ENCODE data around the gene EEF1AKMT4.

The EEF1AKMT4 gene

DNA sequence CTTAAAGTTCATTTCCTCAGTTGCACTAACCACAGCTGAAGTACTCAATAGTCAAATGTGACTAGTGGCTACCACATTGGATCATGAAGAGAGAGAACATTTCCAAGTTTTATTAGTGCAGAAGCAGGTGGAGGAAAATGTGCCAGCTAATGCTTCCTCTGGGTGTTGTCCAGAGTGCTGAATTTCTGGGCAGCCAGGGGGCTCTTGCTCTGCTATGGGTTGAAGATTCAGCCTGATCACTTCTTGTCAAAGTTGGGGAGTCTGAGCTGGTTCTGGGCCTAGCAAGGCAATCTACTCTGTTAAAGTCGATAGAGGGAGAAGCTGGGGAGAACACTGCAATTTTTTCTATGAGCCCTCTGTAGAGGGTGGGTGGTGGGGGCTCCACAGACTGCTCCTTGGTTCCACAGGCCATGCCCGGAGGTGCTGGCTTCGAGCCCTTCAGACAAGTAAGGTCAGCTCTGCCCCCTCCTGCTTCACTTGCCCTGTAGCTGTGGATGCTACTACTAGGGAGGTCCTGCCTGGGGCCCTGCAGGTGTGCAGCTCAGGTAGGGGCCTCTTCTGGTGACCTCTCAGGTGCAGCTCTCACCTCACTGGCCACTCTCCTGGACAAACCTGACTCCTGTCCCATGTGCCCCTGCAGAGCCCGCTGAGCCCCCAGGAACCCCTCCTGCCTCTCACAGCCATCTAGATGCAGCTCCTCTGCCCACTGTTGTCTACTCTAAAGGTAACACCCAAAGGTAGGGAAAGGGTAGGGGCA is 8.9 kb upstream of the EEF1AKMT4 start:
- DNase-seq (ENCODE audit: insufficient read length, low spot score), result no peak
- no peak for TF ChIP-seq POU2F2 (IDR thresholded peaks at IDR 0.05; ENCODE audit: low read depth, low read length)
- no peak for TF ChIP-seq SPI1 (IDR thresholded peaks at IDR 0.05; ENCODE audit: low read depth, low read length)
- TF ChIP-seq PAX5 (IDR thresholded peaks at IDR 0.05; ENCODE audit: insufficient read depth, low read length, severe bottlenecking), result no peak
- no peak for TF ChIP-seq POLR2A (IDR thresholded peaks at IDR 0.05; ENCODE audit: low read depth, low read length)
- no peak for TF ChIP-seq POLR2AphosphoS5 (IDR thresholded peaks at IDR 0.05; ENCODE audit: low read depth, low read length)
- TF ChIP-seq TAF1 (IDR thresholded peaks at IDR 0.05; ENCODE audit: low read depth, low read length), result no peak
- FAIRE-seq, result no peak

- no peak for DNase-seq (ENCODE audit: insufficient read length, low spot score)
- TF ChIP-seq TAF1 (IDR thresholded peaks at IDR 0.05; ENCODE audit: low read depth, low read length) (no peak), POLR2A (IDR thresholded peaks at IDR 0.05; ENCODE audit: low read depth, low read length) (no peak), PAX5 (IDR thresholded peaks at IDR 0.05; ENCODE audit: insufficient read depth, low read length, severe bottlenecking) (no peak), POLR2AphosphoS5 (IDR thresholded peaks at IDR 0.05; ENCODE audit: low read depth, low read length) (no peak), SPI1 (IDR thresholded peaks at IDR 0.05; ENCODE audit: low read depth, low read length) (no peak)
- FAIRE-seq, result no peak
Observed at GRCh38 chr3:184241141-184241446, 8.4 kb upstream of the EEF1AKMT4 start.

DNA sequence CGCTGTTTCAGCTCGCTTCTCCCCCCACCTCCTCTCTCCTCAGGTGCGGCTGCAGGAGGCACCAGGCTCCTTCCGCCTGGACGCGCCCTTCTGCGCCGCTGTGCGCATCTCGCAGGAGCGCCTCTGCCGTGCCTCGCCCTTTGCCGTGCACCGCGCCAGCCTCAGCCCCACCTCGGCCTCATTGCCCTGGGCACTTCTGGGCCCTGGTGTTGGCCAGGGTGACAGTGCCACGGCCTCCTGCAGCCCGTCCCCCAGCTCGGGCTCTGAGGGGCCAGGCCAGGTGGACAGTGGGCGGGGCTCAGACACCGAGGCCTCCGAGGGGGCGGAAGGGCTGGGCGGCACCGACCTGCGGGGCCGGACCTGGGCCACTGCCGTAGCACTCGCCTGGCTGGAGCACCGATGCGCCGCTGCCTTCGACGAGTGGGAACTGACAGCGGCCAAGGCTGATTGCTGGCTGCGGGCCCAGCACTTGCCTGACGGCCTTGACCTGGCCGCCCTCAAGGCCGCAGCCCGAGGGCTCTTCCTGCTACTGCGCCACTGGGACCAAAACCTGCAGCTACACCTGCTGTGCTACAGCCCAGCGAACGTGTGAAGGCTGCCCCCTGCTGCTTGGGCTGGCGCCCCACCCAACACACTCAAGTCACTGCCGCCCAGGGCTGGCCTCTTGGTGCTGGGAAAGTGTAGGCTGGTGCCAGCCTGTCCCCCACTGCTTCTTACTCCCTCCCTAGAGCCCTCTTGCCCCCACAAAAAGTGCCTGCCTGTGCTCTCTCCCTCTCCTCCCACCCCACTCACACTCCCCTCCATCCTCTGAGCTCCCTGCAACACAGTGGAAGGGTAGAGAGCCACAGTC is 7.8 kb upstream of the EEF1AKMT4 start:
- TF ChIP-seq PAX5 (IDR thresholded peaks at IDR 0.05; ENCODE audit: insufficient read depth, low read length, severe bottlenecking), result no peak
- no peak for TF ChIP-seq SPI1 (IDR thresholded peaks at IDR 0.05; ENCODE audit: low read depth, low read length)
- no peak for TF ChIP-seq TAF1 (IDR thresholded peaks at IDR 0.05; ENCODE audit: low read depth, low read length)
- TF ChIP-seq POU2F2 (IDR thresholded peaks at IDR 0.05; ENCODE audit: low read depth, low read length), result no peak
- TF ChIP-seq POLR2AphosphoS5 (IDR thresholded peaks at IDR 0.05; ENCODE audit: low read depth, low read length), result no peak
- no peak for TF ChIP-seq POLR2A (IDR thresholded peaks at IDR 0.05; ENCODE audit: low read depth, low read length)
- DNase-seq (ENCODE audit: insufficient read length, low spot score) (no peak), FAIRE-seq (no peak)

DNA sequence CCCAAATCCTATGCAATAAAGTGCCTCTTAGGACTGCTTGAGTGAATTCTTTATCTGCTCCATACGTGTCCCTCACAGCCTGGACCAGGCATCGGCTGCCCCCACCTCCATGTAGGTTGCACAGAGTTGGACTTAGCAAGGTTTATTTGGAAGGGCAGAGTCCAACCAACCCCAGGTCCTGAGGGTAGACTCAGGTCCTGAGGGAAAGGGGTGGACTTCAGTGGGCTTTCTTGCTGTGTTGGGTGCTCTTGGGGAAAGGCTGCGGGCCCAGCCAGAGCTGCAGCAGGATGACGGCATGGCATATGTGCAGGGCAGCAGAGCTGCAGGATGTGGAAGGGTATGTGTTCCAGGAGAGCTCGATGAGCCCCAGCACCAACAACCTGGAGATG is 7.2 kb upstream of the EEF1AKMT4 start:
- TF ChIP-seq POU2F2 (IDR thresholded peaks at IDR 0.05; ENCODE audit: low read depth, low read length), result no peak
- TF ChIP-seq PAX5 (IDR thresholded peaks at IDR 0.05; ENCODE audit: insufficient read depth, low read length, severe bottlenecking), result no peak
- TF ChIP-seq POLR2A (IDR thresholded peaks at IDR 0.05; ENCODE audit: low read depth, low read length), result no peak
- TF ChIP-seq TAF1 (IDR thresholded peaks at IDR 0.05; ENCODE audit: low read depth, low read length), result no peak
- TF ChIP-seq SPI1 (IDR thresholded peaks at IDR 0.05; ENCODE audit: low read depth, low read length), result no peak
- no peak for TF ChIP-seq POLR2AphosphoS5 (IDR thresholded peaks at IDR 0.05; ENCODE audit: low read depth, low read length)
- DNase-seq (ENCODE audit: insufficient read length, low spot score) (no peak), FAIRE-seq (no peak)

GRCh38 chr3:184248454-184249411 is 739 bp upstream of the EEF1AKMT4 start, which contains the start of gene ALG3:
ALG3 (minus strand) TSS chr3:184248962; CDS start chr3:184248940, 22 bp downstream.
- DNase-seq (ENCODE audit: insufficient read length, low spot score) (peak; percentile 85), FAIRE-seq (peak; percentile 80)
- TF ChIP-seq POLR2AphosphoS5 (IDR thresholded peaks at IDR 0.05; ENCODE audit: low read depth, low read length) (peak; percentile 83), POLR2A (IDR thresholded peaks at IDR 0.05; ENCODE audit: low read depth, low read length) (peak; percentile 94), SPI1 (IDR thresholded peaks at IDR 0.05; ENCODE audit: low read depth, low read length) (no peak), POU2F2 (IDR thresholded peaks at IDR 0.05; ENCODE audit: low read depth, low read length) (peak; percentile 83), PAX5 (IDR thresholded peaks at IDR 0.05; ENCODE audit: insufficient read depth, low read length, severe bottlenecking) (no peak), TAF1 (IDR thresholded peaks at IDR 0.05; ENCODE audit: low read depth, low read length) (peak; percentile 99)

DNA sequence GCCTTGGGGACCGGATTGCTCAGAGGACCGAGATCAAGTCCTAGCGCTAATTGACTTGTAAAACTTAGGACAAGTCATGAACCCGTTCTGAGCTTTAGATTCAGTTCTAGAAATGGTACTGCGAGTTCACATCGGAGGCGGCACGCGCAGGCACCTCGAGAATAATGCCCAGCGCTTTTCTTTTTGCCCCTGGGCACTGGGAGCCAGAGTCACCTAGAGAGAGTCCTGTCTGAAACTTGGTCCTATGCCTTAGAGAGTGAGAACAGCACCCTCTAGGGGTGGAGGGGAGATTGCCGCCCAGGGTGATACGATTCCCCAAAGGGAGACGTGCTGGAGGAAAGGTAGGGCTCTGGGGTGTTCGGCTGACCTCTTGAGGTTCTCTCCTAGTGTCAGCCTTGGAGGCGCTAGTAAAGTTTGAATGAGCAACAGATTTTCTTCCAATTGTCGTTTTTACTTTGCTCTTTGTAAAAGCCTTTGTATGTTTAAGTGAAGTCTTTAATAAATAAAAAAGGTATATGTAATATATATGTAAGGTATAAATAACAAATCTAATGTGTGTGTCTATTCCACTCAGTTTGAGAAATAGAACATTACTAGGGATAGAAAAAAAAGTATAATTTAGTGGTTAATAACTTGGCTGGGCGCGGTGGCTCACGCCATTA is 826 bp downstream of the EEF1AKMT4 start:
- DNase-seq (ENCODE audit: insufficient read length, low spot score), result peak; percentile 84
- FAIRE-seq, result peak; percentile 88
- TF ChIP-seq SPI1 (IDR thresholded peaks at IDR 0.05; ENCODE audit: low read depth, low read length) (no peak), POLR2AphosphoS5 (IDR thresholded peaks at IDR 0.05; ENCODE audit: low read depth, low read length) (no peak), POU2F2 (IDR thresholded peaks at IDR 0.05; ENCODE audit: low read depth, low read length) (no peak), POLR2A (IDR thresholded peaks at IDR 0.05; ENCODE audit: low read depth, low read length) (no peak), PAX5 (IDR thresholded peaks at IDR 0.05; ENCODE audit: insufficient read depth, low read length, severe bottlenecking) (no peak)

DNA sequence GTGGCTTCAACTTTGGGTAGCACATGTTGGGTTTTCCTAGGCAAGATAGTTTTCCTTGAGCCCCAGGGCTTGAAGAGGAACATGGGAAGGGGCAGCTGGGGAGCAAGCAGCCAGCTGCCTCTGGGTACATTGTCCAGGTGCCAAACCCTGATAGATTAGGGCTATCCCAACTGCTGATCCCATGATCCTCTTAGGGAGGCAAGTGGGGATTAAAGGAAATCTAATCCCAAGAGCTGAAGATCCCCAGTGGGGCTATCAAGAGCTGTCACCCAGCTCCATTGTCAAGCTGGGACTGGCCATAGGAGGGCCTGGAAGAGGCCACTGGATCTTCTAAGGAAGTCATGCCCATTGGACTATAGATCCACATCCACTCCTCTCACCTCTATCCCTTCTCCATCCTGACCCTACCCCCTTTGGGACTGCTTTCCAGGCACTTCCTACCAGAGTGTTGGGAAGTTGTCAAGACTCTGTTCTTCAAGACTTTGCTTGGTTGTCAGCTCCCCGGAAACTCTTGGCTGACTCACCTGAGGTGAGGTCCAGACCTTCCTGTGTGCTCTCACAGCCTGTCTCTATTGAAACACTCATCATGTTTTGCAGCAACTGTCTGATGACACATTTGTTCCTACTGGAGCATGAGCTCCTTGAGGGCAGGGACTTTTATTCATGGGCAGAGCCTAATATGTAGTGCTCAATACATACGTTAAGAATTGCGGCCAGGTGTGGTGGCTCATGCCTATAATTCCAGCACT is 6.0 kb downstream of the EEF1AKMT4 start:
- FAIRE-seq (no peak), DNase-seq (ENCODE audit: insufficient read length, low spot score) (no peak)
- TF ChIP-seq SPI1 (IDR thresholded peaks at IDR 0.05; ENCODE audit: low read depth, low read length), result no peak
- no peak for TF ChIP-seq POLR2A (IDR thresholded peaks at IDR 0.05; ENCODE audit: low read depth, low read length)
- TF ChIP-seq TAF1 (IDR thresholded peaks at IDR 0.05; ENCODE audit: low read depth, low read length), result no peak
- TF ChIP-seq POLR2AphosphoS5 (IDR thresholded peaks at IDR 0.05; ENCODE audit: low read depth, low read length), result no peak
- no peak for TF ChIP-seq PAX5 (IDR thresholded peaks at IDR 0.05; ENCODE audit: insufficient read depth, low read length, severe bottlenecking)
- no peak for TF ChIP-seq POU2F2 (IDR thresholded peaks at IDR 0.05; ENCODE audit: low read depth, low read length)
